Measurements from ENCODE around the gene CDHR4. TPM values are rescaled to one million over a fixed set of nuclear protein-coding genes. Genes with fewer than 3 reads are reported as not detected.
"Not testable (repeated sequence)": the region's sequence is repeated elsewhere in the genome, so short reads cannot be mapped to it uniquely, and the experiment has no call there.

Gene CDHR4
- total and polyA plus RNA-seq, 7 experiments from 2014 or later: 0.29 to 0.62 (median 0.44) TPM; not detected in 4

DNA sequence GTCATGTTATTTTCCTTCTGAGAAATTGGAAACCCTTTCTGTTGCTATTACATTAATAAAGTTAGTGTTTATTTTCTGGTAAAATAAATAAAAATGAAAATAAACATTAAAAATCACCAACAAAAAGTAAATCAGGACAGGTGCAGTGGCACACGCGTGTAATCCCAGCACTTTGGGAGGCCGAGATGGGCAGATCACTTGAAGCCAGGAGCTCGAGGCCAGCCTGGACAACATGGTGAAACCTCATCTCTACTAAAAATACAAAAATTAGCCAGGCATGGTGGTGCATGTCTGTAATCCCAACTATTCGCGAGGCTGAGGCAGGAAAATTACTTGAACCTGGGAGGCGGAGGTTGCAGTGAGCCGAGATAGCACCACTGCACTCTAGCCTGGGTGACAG lies 23.6 kb downstream of the CDHR4 start:
- CTCF ChIA-PET; ATAC-seq; H3K27me3 ChIP-seq (ENCODE audit: control insufficient read depth in 2 of 2, insufficient read depth in 2 of 2, low read length in 2 of 2); H3K27ac Mint-ChIP-seq; H3K4me3 ChIP-seq (ENCODE audit: low read length); H3K36me3 ChIP-seq (ENCODE audit: control insufficient read depth in 2 of 3, insufficient read depth in 3 of 3, low read length in 3 of 3); H3K9me3 ChIP-seq (ENCODE audit: control insufficient read depth in 2 of 3, low read length in 3 of 3); H3K9me3 Mint-ChIP-seq; POLR2A ChIA-PET; DNase-seq; H3K4me3 Mint-ChIP-seq; H3K27me3 Mint-ChIP-seq; H3K27ac ChIP-seq (ENCODE audit: low read depth, low read length); intact Hi-C loops (cut with micrococcal nuclease): not testable (repeated sequence)
- H3K4me1 ChIP-seq (ENCODE audit: control insufficient read depth in 2 of 2, insufficient read depth in 2 of 2, low read length in 2 of 2): peaks cover 7 to 12% of the 10 kb centered on the region in 2 donors
- Mint-ChIP-seq H3K4me1 (peaks cover 21 to 59% (median 49%) of the 10 kb centered on the region in 7 donors), H3K36me3 (peaks cover 0 to 20% (median 10%) of the 10 kb centered on the region in 5 donors)

DNA sequence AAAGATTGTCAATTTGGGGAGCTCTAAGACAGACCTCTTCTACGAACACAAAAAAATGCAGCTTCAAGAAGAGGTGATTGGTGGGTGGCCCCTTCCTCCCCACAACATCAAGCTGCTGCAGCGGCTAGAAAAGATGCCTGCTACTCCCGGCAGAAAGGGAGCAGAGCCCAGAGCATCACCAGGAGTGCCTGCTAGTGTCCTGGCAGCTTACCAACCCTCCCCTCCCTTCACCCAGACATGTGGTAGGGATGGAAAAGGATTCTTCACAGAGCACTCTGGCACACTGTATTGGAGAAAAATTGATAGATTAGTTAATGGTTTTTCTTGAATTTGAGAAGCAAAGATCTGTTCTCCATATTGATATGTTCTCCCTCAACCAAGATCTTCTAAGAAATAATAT lies 24.1 kb downstream of the CDHR4 start:
- Mint-ChIP-seq H3K27ac (no peak overlapping the region), H3K4me3 (no peak overlapping the region), H3K9me3 (no peaks in the 10 kb centered on the region), H3K4me1 (peaks cover 15 to 58% (median 48%) of the 10 kb centered on the region in 7 donors), H3K36me3 (peaks cover 0 to 20% (median 10%) of the 10 kb centered on the region in 5 donors), H3K27me3 (no peaks in the 10 kb centered on the region)
- intact Hi-C loops (cut with micrococcal nuclease): no loop called here
- Histone ChIP-seq H3K27ac (ENCODE audit: low read depth, low read length) (no peak overlapping the region), H3K9me3 (ENCODE audit: control insufficient read depth in 2 of 3, low read length in 3 of 3) (no peaks in the 10 kb centered on the region), H3K4me3 (ENCODE audit: low read length) (no peak overlapping the region), H3K36me3 (ENCODE audit: control insufficient read depth in 2 of 3, insufficient read depth in 3 of 3, low read length in 3 of 3) (peaks cover 0 to 8% (median 0%) of the 10 kb centered on the region in 3 experiments), H3K4me1 (ENCODE audit: control insufficient read depth in 2 of 2, insufficient read depth in 2 of 2, low read length in 2 of 2) (peaks cover 7 to 10% of the 10 kb centered on the region in 2 donors), H3K27me3 (ENCODE audit: control insufficient read depth in 2 of 2, insufficient read depth in 2 of 2, low read length in 2 of 2) (no peaks in the 10 kb centered on the region)
- POLR2A ChIA-PET: interaction anchor here (2.5 kb wide), 1 partner anchor 11 kb away, joined by 9 read pairs; the partner anchor contains the start of gene IP6K1
- no peak for ATAC-seq
- CTCF ChIA-PET: no interaction called here
- no peak for DNase-seq

DNA sequence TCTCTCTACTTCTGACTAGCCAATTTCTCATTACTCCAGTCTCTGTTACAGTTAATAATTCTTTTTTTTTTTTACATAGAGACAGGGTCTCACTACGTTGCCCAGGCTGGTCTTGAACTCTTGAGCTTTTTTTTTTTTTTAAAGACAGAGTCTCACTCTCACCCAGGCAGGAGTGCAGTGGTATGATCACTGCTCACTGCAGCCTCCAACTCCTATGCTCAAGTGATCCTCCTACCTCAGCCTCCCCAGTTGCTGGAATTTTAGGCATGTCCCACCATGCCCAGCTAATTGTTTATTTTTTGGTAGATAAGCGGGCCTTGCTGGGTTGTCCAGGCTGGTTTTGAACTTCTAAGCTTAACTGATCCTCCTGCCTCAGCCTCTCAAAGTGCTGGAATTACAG lies 27.0 kb downstream of the CDHR4 start:
- no peak overlapping the region for H3K4me3 ChIP-seq (ENCODE audit: low read length)
- intact Hi-C loops (cut with micrococcal nuclease): no loop called here
- Mint-ChIP-seq H3K27ac (no peak overlapping the region), H3K4me1 (peaks cover 11 to 56% (median 48%) of the 10 kb centered on the region in 7 donors), H3K27me3 (no peaks in the 10 kb centered on the region), H3K9me3 (no peaks in the 10 kb centered on the region), H3K4me3 (no peak overlapping the region), H3K36me3 (peaks cover 3 to 20% (median 8%) of the 10 kb centered on the region in 5 donors)
- H3K9me3 ChIP-seq (ENCODE audit: control insufficient read depth in 2 of 3, low read length in 3 of 3): no peaks in the 10 kb centered on the region
- H3K36me3 ChIP-seq (ENCODE audit: control insufficient read depth in 2 of 3, insufficient read depth in 3 of 3, low read length in 3 of 3): peaks cover 0 to 22% (median 0%) of the 10 kb centered on the region in 3 experiments
- no peaks in the 10 kb centered on the region for H3K27me3 ChIP-seq (ENCODE audit: control insufficient read depth in 2 of 2, insufficient read depth in 2 of 2, low read length in 2 of 2)
- ATAC-seq (no peak), DNase-seq (no peak)
- peaks cover 0 to 9% of the 10 kb centered on the region in 2 donors for H3K4me1 ChIP-seq (ENCODE audit: control insufficient read depth in 2 of 2, insufficient read depth in 2 of 2, low read length in 2 of 2)
- POLR2A ChIA-PET: interaction anchor here (0.6 to 1.1 kb wide), 3 partner anchors 17 to 202 kb away, joined by 3 to 4 read pairs (median 3); partner anchors contain the start of gene INKA1
- no peak overlapping the region for H3K27ac ChIP-seq (ENCODE audit: low read depth, low read length)
- CTCF ChIA-PET: no interaction called here

DNA sequence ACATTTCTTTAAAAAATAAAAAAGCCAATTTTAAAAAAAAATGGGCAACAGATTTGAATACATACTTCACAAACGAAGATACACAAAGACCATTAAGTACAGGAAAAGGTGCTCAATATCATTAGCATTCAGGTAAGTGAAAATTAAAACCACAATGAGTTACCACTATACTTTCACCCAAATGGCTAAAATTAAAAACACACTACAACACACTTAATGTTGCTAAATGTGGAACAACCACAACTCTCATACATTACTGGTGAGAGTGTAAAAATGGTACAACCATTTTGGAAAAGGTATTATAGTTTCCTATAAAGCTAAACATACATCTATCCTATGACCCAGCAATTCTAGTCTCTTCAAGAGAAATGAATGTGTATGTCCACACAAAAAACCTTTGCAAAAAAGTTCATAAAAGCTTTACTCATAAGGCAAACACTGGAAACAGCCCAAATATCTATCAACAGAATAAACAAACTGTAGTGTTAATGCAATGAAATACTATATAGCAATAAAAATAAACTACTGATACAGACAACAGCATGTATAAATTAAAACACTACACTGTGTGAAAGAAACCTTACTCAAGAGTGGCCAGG lies 28.2 kb downstream of the CDHR4 start:
- peaks cover 11 to 58% (median 43%) of the 10 kb centered on the region in 7 donors for H3K4me1 Mint-ChIP-seq
- intact Hi-C loops (cut with micrococcal nuclease): no loop called here
- H3K4me3 Mint-ChIP-seq: no peak overlapping the region
- peaks cover 3 to 15% (median 8%) of the 10 kb centered on the region in 5 donors for H3K36me3 Mint-ChIP-seq
- H3K4me3 ChIP-seq (ENCODE audit: low read length): no peak overlapping the region
- H3K36me3 ChIP-seq (ENCODE audit: control insufficient read depth in 2 of 3, insufficient read depth in 3 of 3, low read length in 3 of 3): peaks cover 0 to 15% (median 0%) of the 10 kb centered on the region in 3 experiments
- H3K27me3 ChIP-seq (ENCODE audit: control insufficient read depth in 2 of 2, insufficient read depth in 2 of 2, low read length in 2 of 2): no peaks in the 10 kb centered on the region
- H3K27me3 Mint-ChIP-seq: no peaks in the 10 kb centered on the region
- no peaks in the 10 kb centered on the region for H3K9me3 ChIP-seq (ENCODE audit: control insufficient read depth in 2 of 3, low read length in 3 of 3)
- ATAC-seq: no peak
- peaks cover 0 to 9% of the 10 kb centered on the region in 2 donors for H3K4me1 ChIP-seq (ENCODE audit: control insufficient read depth in 2 of 2, insufficient read depth in 2 of 2, low read length in 2 of 2)
- H3K27ac ChIP-seq (ENCODE audit: low read depth, low read length): no peak overlapping the region
- H3K9me3 Mint-ChIP-seq: no peaks in the 10 kb centered on the region
- no peak overlapping the region for H3K27ac Mint-ChIP-seq
- ChIA-PET CTCF (interaction anchor here (0.6 to 0.7 kb wide), 4 partner anchors 68 to 299 kb away, joined by 3 read pairs; no protein-coding TSS in a partner anchor), POLR2A (interaction anchor here (1.1 kb wide), 1 partner anchor 32 kb away, joined by 3 read pairs; no protein-coding TSS in a partner anchor)
- DNase-seq: no peak

DNA sequence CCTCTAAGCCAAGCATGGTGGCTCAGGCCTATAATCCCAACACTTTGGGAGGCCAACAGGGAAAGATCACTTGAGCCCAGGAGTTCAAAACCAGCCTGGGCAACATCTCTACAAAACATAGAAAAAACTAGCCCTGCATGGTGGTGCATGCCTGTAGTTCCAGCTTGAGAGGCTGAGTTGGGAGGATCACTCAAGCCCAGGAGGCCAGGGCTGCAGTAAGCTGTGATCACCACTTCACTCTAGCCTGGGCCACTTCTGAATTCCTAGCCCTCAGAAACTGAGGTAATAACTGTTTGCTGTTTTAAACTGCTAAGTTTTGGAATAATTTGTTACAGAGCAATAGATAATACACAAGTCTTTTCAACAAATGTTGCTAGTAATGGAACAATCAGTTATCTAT lies 29.7 kb downstream of the CDHR4 start:
- Histone ChIP-seq H3K27ac (ENCODE audit: low read depth, low read length) (no peak overlapping the region), H3K27me3 (ENCODE audit: control insufficient read depth in 2 of 2, insufficient read depth in 2 of 2, low read length in 2 of 2) (no peaks in the 10 kb centered on the region), H3K4me1 (ENCODE audit: control insufficient read depth in 2 of 2, insufficient read depth in 2 of 2, low read length in 2 of 2) (peaks cover 0 to 5% of the 10 kb centered on the region in 2 donors), H3K9me3 (ENCODE audit: control insufficient read depth in 2 of 3, low read length in 3 of 3) (no peaks in the 10 kb centered on the region), H3K36me3 (ENCODE audit: control insufficient read depth in 2 of 3, insufficient read depth in 3 of 3, low read length in 3 of 3) (peaks cover 0 to 15% (median 0%) of the 10 kb centered on the region in 3 experiments), H3K4me3 (ENCODE audit: low read length) (no peak overlapping the region)
- no peaks in the 10 kb centered on the region for H3K9me3 Mint-ChIP-seq
- ChIA-PET CTCF (no interaction called here), POLR2A (interaction anchor here (1.0 to 1.6 kb wide), 2 partner anchors 14 to 51 kb away, joined by 5 read pairs; partner anchors contain the start of gene AMIGO3)
- ATAC-seq (no peak), DNase-seq (no peak)
- H3K4me1 Mint-ChIP-seq: peaks cover 13 to 49% (median 36%) of the 10 kb centered on the region in 7 donors
- intact Hi-C loops (cut with micrococcal nuclease): no loop called here
- peak overlapping the region in 2 of 10 donors; percentile 11 to 39 for H3K4me3 Mint-ChIP-seq
- H3K27me3 Mint-ChIP-seq: no peaks in the 10 kb centered on the region
- peak overlapping the region in 2 of 9 donors; percentile 3 to 34 for H3K27ac Mint-ChIP-seq
- H3K36me3 Mint-ChIP-seq: peaks cover 3 to 12% (median 7%) of the 10 kb centered on the region in 5 donors

DNA sequence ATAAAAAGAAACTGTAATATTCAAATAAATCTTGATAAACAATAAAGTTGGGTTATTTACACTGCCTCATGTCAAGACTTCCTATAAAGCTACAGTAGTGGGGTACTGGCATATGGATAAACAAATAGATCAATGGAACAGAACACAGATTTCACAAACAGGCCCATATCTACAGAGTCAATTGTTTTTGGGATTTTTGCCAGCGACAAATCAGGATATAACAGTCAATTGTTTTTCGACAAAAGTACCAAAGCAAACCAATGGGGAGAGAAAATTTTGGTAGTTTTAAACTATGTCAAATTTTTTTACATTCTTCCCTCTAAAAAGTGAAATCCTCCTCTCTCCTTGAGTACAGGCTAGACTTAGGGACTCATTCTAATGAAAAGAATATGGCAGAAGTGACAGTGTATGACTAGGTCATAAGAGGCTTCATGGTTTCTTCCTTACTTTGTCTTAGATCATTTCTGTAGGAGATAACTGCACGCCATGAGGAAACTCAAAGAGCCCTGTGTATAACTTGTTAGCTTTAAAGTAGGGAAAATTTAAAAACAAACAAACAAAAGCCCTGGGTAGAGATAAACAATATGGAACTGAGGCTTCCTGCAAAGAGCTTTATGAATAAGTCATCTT lies 30.3 kb downstream of the CDHR4 start:
- Histone ChIP-seq H3K27me3 (ENCODE audit: control insufficient read depth in 2 of 2, insufficient read depth in 2 of 2, low read length in 2 of 2) (no peaks in the 10 kb centered on the region), H3K4me3 (ENCODE audit: low read length) (no peak overlapping the region), H3K4me1 (ENCODE audit: control insufficient read depth in 2 of 2, insufficient read depth in 2 of 2, low read length in 2 of 2) (peaks cover 0 to 5% of the 10 kb centered on the region in 2 donors), H3K36me3 (ENCODE audit: control insufficient read depth in 2 of 3, insufficient read depth in 3 of 3, low read length in 3 of 3) (peaks cover 0 to 15% (median 0%) of the 10 kb centered on the region in 3 experiments), H3K27ac (ENCODE audit: low read depth, low read length) (no peak overlapping the region), H3K9me3 (ENCODE audit: control insufficient read depth in 2 of 3, low read length in 3 of 3) (no peaks in the 10 kb centered on the region)
- CTCF ChIA-PET: interaction anchor here (0.6 kb wide), 1 partner anchor 66 kb away, joined by 3 read pairs; no protein-coding TSS in a partner anchor
- POLR2A ChIA-PET: interaction anchor here (0.7 to 1.6 kb wide), 3 partner anchors 14 to 50 kb away, joined by 3 to 5 read pairs (median 5); partner anchors contain the start of gene AMIGO3
- ATAC-seq: no peak
- peak overlapping the region in 1 of 10 donors; percentile 11 for H3K4me3 Mint-ChIP-seq
- H3K27ac Mint-ChIP-seq: peak overlapping the region in 1 of 9 donors; percentile 3
- no peaks in the 10 kb centered on the region for H3K27me3 Mint-ChIP-seq
- no peak for DNase-seq
- H3K36me3 Mint-ChIP-seq: peaks cover 3 to 14% (median 9%) of the 10 kb centered on the region in 5 donors
- H3K9me3 Mint-ChIP-seq: no peaks in the 10 kb centered on the region
- peaks cover 12 to 49% (median 36%) of the 10 kb centered on the region in 7 donors for H3K4me1 Mint-ChIP-seq
- intact Hi-C loops (cut with micrococcal nuclease): no loop called here

Data from naive thymus-derived CD4-positive, alpha-beta T cell (primary cell).